LNCAP (cell line): ENCODE data around the gene PTH.

Source experiments
- TF ChIP-seq, protein P1 (sequence below): fragments of 450-650 bp; IDR thresholded peaks from 2 replicates; pipeline ENCODE4 v1.5.1; 2017; ENCODE audit warnings: mild to moderate bottlenecking

PTH gene

DNA sequence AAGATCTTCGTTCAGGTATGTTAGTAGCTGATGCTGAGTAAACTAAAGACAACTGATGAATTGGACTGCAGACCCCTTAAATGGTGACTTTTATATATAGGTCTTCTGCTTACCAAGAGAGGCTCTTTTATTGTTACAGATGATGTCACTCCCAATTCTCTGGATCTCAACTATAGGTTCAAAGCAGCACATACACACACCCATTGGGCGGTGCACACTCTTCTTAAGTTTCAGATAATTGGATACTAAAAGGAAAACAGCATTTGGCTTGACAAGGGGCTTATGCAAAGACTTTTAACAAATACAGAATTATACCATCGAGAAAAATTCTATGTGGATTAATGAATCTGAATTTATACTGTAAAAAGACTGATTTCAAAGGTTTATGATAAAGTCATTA, at the start of gene PTH:
PTH (minus strand) TSS at position 69 of the 400 bp plus-strand sequence. CDS start 3,142 bp downstream, outside the sequence.
- TF ChIP-seq, protein P1, sequence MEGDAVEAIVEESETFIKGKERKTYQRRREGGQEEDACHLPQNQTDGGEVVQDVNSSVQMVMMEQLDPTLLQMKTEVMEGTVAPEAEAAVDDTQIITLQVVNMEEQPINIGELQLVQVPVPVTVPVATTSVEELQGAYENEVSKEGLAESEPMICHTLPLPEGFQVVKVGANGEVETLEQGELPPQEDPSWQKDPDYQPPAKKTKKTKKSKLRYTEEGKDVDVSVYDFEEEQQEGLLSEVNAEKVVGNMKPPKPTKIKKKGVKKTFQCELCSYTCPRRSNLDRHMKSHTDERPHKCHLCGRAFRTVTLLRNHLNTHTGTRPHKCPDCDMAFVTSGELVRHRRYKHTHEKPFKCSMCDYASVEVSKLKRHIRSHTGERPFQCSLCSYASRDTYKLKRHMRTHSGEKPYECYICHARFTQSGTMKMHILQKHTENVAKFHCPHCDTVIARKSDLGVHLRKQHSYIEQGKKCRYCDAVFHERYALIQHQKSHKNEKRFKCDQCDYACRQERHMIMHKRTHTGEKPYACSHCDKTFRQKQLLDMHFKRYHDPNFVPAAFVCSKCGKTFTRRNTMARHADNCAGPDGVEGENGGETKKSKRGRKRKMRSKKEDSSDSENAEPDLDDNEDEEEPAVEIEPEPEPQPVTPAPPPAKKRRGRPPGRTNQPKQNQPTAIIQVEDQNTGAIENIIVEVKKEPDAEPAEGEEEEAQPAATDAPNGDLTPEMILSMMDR: no peak

DNA sequence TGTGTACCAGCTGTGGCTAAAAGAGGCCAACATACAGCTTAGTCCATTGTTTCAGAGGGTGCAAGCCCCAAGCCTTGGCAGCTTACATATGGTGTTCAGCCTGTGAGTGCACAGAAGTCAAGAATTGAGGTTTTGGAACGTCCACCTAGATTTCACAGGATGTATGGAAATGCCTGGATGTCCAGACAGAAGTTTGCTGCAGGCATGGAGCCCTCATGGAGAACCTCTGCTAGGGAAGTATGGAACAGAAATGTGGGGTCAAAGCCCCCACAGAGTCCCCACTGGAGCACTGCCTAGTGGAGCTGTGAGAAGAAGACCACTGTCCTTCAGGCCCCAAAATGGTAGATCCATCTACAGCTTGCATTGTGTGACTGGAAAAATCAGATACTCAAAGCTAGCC, 42.2 kb upstream of the PTH start:
- TF ChIP-seq, protein P1: no peak

DNA sequence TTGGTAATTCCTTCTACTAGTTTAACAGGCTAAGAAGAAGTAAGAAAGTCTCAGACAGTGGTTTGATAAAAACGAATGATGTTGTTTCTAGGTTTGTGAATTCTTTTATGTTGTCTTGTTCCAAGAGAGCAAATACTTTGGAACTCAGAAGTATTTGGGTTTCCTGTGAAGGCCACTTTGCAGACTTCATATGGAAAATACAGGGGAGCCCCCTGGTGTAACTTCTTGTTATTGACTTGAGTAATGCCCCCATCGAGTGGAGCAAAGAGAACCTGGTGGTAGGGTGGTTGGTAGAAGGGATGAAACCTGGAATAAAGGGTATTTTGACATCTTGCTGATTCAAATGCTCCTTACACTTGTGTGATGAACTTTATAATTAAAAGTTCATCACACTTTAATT, 40.0 kb upstream of the PTH start:
- TF ChIP-seq, protein P1: peak; percentile 51

DNA sequence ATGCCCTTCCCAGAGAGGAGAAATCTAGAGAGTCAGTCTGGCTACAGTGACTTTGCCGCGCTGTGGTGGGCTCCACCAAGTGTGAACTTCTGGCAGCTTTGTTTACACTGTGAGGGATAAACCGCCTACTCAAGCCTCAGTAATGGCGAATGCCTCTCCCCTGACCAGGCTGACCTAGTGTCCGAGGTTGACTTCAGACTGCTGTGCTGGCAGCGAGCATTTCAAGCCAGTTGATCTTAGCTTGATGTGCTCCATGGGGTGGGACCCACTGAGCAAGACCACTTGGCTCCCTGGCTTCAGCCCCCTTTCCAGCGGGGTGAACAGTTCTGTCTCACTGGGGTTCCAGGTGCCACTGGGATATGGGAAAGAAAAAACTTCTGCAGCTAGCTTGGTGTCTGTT, 38.6 kb upstream of the PTH start:
- TF ChIP-seq, protein P1: no peak

DNA sequence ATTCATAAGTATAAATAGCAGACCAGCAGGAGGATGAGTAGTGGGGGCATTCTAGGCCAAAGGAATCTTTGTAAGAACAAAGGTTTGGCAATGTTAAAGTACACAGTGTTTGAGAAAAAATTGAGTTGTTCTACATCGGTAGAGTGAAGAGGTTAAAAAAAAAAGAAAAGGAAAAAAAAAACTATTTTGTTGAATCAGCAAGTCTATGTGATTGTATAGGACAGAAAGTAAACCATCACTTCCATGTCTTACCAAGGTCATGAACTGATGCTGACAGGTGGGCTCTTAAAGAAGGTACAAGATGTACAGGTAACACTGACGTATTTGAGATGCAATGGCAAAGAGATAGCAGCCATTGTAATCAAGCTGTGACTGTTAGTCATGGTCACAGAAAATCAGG, 29.5 kb upstream of the PTH start:
- TF ChIP-seq, protein P1: no peak

DNA sequence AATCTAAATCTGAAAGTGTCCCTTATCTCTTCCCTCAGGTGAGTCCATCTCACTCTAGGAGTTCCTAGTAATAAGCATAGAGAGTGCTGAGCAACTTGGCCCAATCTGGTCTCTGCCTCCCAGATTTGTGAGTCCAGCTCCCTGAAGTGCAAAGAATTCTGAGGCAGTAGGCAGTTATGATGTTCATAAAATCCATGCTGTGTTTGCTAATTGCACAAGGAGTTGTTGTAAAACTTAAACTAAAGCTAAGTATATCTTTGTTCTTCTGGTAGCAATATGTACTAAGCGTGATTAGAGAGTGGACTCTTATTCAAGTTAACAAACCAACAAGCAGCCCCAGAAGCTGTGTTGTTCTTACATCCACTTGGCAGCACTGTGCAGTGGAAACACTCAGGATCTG, 7.6 kb upstream of the PTH start:
- TF ChIP-seq, protein P1: no peak

DNA sequence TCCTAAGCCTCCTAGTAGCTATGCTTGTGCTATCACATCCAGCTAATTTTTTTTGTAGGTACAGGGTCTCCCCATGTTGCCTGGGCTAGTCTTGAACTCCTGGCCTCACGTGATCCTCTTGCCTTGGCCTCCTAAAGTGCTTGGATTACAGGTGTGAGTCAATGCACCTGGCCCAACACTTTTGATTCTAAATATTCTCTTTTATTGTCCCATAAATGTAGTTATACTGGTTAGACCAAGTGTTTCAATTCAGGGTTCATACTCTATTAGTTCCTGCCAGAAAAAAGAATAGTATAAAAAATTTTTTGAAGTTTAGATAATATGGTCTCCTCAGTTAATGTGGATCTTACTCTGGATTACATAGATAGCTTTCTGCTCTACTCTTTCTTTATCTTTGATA, 6.7 kb upstream of the PTH start:
- TF ChIP-seq, protein P1: no peak

DNA sequence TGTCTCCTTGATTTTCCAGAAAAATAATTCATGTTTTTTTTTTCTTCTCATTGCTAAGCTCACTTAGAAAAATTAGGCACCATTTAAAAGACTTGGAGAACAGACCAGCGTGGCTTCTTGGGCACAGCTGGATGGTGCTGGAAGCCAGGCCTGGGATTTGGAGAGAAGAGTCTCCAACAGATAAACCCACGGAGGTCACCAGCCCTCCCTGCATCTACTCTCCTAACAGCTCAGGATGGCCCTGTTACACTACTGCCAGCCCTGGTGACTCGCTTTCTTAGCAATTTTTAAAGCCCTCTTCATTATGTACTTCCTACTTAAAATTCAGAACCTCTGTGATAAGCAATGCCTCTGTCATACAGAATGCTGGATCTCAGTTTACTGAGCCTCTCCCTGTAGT, 1.7 kb downstream of the PTH start:
- TF ChIP-seq, protein P1: no peak
